Measurements from ENCODE around the gene GIMAP5. TPM values are rescaled to one million over a fixed set of nuclear protein-coding genes. Genes with fewer than 3 reads are reported as not detected.

GIMAP5 gene
- 7.7 TPM for polyA plus RNA-seq (ENCODE audit: insufficient read length)

DNA sequence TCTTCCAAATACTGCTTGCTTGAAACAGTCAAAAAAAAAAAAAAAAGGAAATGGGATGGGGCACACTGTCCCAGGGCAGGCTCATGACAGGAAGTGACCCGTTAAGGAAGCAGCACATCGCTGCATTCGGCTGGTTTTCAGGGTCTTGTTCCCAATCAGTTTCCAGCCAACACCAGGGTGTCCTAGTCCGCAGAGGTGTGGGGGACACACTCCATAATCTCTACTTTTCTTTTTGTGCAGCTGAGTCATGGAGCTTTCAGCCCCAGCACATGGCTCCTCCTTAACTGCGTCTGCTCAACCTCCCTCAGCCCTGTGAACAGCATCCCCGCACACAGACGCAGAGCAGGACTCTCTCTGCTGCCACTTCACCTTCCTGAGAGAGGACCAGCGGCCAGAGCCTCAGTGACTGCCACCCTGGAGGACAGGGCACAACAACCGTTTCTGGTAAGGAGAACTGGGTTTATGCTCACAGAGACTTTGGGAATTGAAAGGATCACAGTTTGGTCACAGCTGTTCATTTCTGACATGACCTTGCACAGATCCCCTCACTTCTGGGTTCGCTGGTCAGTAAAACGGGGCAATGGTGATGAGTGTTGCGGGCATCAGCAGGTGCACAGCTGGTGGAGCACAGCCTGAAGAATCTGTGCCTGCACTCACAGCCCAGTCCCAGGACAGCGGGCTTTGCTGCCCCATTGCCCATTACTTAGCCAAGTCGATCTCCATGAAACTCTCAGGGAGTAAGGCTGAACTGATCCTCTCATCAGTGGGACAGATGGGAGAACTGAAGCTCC is at the start of gene GIMAP5:
Gene GIMAP5, plus strand, starts transcription at position 154 of the 791 bp plus-strand sequence. CDS start 3,467 bp downstream, outside the sequence.
- DNase-seq (ENCODE audit: low read depth), result no peak

DNA sequence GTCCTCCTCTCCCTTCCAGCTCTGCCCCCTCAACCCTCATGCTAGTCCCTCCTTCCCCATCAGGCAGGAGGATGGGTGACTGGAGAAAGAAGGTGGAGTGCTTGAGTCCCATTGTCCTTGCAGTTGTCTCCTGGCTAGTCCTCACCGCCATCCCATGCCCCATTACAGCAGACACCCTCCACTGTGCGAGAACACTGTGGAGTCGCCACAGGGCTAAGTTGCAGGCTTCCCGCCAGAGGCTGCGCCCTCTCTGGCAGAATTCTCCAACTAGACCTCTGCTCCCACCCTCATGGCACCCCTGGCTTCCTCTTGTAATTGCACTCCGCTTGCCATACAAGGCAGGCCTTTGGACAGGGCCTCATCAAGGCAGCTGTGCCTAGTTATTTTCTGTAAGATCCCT is 48.6 kb upstream of the GIMAP5 start:
- no peak for DNase-seq (ENCODE audit: low read depth)

DNA sequence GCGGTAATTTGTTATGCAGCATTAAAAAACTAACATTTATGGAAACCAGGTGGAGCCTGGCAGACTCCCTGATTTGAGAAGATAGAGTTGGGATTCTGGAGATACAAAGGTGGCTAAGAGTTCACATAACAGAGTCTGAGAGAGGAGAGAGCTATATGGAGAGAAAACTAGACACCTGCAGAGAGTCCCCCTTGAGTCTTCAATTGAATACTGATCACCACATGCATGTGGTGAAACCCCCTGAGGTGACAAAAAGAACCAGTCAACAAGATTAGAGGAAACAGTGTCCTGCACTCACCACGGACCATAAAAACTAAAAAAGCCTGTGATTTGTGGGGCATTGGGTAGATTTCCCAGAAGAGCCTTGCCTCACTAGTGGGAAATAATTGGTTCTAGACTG is 41.6 kb upstream of the GIMAP5 start:
- no peak for DNase-seq (ENCODE audit: low read depth)

DNA sequence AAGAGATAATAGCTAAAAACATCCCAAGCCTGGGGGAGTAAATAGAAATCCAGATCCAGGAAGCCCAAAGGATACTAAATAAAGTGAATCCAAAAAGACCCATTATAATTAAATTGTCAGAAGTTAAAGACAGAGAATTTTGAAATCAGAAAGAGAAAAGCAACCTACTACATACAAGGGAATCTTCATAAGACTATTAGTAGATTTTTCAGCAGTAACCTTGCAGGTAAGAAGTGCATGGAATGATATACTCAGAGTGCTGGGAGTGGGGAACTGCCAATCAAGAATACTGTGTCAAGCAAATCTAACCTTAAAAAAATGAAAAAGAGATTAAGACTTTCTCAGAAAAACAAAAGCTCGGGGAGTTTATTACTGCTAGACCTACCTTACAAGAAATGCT is 34.0 kb upstream of the GIMAP5 start:
- DNase-seq (ENCODE audit: low read depth), result no peak

DNA sequence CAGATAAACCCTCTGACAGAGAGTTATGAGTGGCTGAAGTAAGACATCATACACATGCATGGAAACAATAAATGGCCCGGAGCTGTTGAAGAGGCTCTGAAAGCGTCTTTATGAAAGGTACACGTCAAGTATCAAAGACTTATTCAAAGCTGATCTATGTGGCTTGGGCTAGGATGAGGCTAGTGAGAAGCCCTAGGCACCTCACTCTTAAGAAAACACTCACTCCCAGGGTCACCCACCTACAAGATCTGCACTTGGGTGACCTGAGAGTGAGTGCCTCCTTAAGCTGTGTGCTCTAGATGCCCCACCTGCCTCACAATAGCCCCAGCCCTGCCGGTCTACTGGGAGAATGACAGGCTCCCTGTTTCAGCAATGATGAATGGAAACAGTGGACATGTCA is 21.9 kb upstream of the GIMAP5 start:
- DNase-seq (ENCODE audit: low read depth), result no peak

DNA sequence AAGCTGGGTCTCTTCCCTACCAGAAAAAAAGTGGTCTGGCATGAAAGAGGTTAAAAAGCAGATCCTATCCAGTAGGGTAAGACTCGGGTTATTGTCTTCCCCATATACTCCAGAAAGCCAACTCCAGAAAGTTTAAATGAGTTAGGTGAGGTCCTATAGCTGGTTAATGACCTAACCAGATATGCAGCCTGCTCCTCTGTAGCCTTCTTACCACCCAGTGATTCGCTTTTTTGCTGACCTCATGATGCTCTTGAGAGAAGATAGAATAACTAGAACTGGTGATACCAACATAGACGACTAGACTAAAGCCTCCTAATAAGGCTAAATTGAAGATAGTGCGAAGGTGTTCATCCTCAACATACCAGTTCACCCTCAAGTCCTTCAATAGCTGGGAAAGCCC is 21.5 kb upstream of the GIMAP5 start:
- DNase-seq (ENCODE audit: low read depth), result no peak

DNA sequence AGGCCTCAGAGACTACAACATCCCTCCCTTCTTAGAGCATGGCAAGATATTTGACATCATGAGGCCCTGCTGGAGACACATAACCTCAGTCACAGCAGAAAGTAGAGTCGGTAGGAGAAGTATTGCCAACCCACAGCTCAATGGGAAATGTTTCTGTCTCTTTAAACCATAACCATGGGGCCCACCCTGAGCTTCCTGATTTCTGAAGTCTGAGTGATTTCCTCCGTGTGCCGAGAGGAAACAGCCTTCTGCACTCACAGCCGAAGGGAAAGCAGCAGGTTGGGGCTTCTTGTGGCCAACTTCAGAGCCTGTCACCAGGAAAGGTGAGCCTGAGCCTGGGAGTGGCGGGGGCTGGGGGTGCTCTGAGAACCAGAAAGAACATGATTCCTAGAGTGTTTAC is 20.9 kb upstream of the GIMAP5 start, which contains the start of gene GIMAP1:
Gene GIMAP1, plus strand, starts transcription at position 246 of the 400 bp plus-strand sequence. CDS start 2,435 bp downstream, outside the sequence.
- no peak for DNase-seq (ENCODE audit: low read depth)

DNA sequence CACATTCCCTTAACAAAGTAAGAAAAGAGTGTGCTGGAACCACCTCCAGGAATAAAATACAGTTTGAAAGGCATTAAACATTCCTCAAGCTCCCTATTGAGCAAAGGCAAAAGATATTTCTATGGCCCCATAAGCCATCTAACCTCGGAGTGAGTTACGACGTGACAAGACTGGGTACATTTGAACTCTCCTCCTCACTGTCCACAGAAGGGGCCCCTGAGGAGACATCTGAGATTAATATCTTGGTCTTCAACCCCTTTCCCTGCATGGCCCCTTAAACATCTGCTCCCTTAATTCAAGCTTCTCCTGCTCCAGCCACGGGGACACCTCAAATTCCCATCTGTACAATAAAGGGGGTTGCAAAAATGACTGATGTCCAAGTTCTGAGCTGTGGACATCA is 20.3 kb upstream of the GIMAP5 start:
- no peak for DNase-seq (ENCODE audit: low read depth)

DNA sequence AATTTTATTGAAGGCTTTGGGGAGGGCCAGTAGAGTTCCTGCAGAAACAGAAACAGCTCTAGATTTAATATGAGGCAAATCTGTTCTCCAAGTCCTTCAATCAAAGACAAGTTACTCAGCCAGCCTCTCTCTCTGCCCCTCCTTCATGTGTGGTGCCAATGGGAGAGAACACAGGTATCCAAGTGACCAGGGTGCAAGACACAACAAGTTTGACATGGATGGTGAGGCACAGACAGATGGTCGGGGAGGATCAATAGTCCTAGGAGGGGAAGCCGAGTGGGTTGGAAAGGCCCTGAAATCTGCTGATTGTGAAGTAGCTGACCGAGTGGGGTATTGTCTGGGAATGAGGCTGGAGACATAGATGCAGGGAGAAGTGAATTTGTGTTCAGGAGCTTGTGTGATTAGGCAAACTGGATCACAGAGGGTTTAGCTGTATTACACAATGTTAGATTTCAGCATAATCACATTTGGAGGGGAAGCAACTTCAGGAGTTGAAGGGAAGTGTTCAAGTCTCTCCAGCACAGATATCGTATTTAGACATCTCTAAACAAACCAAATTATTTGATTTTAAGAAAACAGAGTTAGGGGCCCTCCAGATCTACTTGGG is 19.3 kb upstream of the GIMAP5 start:
- no peak for DNase-seq (ENCODE audit: low read depth)

DNA sequence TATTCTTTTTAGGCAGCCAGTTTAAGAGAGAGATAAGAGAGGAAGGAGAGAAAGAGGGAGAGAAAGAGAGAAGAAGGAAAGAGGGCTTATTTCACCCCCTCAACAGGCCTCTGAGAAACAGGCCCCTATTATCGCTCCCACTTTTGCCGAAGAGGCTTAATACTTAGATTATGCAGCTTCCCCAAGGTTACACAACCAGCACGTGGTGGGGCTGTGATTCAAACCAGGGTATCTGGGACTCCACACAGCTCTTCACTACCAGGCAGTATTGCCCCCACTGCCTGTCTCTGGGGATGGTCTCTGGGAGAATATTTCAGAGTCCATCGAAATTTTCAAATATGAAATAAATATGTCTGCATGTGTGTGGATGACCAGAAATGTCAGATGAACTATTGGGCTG is 17.8 kb upstream of the GIMAP5 start:
- DNase-seq (ENCODE audit: low read depth), result no peak

DNA sequence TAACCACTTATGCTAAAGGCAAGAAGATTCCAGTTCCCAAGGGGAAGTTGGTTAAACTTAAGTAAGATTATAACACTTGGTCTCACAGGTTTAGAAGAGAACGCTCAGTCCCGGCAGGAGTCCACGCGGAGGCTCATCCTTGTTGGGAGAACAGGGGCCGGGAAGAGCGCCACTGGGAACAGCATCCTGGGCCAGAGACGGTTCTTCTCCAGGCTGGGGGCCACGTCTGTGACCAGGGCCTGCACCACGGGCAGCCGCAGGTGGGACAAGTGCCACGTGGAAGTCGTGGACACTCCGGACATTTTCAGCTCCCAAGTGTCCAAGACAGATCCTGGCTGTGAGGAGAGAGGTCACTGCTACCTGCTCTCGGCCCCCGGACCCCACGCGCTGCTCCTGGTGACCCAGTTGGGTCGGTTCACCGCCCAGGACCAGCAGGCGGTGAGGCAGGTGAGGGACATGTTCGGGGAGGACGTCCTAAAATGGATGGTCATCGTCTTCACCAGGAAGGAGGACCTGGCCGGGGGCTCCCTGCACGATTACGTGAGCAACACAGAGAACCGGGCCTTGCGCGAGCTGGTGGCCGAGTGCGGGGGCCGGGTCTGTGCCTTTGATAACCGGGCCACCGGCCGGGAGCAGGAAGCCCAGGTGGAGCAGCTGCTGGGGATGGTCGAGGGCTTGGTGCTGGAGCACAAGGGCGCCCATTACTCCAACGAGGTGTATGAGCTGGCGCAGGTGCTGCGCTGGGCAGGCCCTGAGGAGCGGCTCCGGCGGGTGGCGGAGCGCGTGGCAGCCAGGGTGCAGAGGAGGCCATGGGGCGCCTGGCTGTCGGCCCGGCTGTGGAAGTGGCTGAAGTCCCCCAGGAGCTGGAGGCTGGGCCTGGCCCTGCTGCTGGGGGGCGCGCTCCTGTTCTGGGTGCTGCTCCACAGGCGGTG is 17.0 kb upstream of the GIMAP5 start:
- DNase-seq (ENCODE audit: low read depth), result no peak

DNA sequence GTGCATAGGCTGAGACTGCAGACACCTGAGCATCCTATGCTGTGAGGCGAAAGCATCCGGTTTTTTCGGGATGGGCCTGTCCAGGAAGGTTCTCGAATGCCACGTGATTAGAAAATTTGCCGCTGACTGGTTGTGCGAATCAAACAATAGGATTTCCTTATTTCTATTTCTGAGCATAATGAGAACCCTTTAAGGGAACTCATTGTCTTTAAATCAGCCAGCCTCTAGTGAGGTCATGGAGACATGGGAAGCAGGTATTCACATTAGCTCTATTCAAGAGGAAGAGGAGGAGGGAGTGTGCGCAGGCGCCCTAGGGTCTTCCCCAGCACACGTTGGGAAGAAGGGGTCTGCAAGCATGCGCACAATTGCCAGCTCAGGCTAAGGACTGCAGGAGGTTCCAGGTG is 15.2 kb upstream of the GIMAP5 start:
- no peak for DNase-seq (ENCODE audit: low read depth)

DNA sequence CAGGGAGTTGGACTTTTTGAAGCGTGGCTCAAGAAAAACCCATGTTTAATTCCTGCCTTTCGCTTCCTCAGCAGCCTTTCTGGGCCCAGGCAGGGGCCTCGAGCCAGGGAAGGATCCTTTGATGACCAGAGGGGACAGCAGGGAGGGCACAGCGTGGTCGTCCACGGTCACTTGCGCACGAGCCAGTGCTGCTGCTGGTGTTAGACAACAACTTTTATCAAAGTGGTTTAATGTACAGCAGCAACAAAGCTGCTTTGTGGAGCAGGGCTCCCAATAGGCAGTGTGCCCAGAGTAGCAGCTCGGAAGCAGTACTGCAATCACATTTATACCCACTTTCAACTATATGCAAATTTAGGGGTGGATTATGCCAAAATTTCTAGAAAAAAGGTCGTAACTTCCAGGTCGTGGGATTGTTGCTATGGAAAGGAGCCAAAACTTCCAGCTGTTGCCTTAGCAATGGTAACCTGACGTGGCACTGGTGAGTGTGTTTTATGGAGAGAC is 14.7 kb upstream of the GIMAP5 start:
- no peak for DNase-seq (ENCODE audit: low read depth)

DNA sequence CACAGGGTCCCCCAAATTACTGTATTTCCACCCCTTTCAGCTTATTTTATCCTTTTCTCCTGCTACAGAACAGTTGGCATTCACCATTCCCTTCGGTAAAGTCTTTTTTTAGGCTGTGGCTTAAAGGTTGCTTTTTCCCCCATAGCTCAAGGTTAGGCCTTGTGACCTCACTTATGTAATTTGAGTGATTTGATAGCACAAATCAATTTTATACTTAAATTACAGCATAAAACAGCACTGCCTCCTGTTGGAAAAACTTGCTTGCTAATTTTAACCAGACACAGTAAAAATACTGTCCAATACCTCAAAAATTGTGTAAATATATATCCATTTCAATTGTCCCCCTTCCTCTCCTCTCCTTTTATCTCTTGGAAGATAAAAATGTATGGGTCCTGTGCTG is 13.8 kb upstream of the GIMAP5 start:
- DNase-seq (ENCODE audit: low read depth), result no peak

DNA sequence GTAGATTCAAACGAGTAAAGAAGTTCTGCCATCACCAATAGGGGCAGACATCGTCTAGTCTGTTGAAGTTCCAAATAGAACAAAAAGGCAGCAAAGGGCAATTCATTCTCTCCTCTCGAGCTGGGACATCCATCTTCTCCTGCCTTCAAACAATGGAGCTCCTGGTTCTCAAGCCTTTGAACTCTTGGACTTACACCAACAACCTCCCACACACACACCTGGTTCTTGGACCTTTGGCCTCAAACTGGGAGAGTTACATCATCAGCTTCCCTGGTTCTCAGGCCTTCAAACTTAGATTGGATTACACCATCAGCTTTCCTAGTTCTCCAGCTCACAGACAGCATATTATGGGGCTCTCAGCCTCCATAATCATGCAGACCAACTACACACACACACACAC is 9.8 kb upstream of the GIMAP5 start:
- no peak for DNase-seq (ENCODE audit: low read depth)

DNA sequence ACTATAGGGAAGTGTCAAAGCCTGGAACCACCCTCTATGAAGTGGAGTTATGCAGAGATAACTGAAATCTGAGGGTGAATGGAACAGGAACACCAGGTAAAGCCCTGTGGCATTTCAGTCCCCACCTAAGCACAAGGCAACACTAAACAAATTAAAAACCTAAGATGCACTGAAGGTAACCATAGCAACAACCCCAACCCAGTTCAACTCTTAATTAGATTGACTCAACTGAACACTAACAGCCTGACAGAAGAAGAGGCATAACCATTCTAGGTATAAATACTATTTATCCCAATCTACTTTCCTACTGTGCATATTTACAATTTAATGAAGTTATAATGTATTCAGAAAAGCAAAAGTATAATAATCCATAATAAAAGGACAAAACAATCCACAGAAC is 9.2 kb upstream of the GIMAP5 start:
- no peak for DNase-seq (ENCODE audit: low read depth)

DNA sequence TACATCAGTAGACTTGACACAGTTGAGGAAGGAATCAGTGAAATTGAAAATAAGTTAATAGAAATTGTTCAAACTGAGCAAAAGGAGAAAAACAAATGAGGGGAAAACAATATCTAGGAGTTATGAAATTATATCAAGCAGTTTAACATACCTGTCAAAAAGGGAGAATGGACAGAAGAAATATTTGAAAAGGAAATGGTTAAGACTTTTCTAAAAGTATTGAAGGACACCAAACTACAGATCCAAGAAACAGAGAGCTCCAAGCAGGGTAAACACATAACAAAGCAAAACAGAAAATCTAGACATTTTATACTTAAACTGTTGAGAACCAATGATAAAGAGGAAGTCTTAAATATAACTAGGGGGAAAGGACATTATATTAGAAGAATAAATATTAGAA is 8.6 kb upstream of the GIMAP5 start:
- no peak for DNase-seq (ENCODE audit: low read depth)

DNA sequence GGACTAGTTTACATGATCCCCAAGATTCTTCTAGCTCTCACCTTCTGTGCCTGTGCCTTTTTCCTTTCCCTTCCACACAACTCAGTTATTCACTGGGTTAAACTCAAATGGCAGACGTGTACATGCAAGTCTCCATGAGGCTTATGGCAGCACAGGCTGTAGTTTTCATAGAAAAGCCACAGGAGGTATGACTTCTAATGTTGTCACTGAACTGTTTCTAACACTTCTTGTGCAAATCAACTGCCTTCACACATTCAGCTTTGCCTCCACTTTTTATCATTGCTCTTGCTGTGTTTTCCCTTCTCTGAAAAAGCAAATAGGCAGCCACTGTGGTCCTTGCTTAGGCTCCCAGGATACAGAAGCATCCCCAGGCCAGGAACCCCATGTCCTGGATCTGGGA is 5.3 kb upstream of the GIMAP5 start:
- no peak for DNase-seq (ENCODE audit: low read depth)

DNA sequence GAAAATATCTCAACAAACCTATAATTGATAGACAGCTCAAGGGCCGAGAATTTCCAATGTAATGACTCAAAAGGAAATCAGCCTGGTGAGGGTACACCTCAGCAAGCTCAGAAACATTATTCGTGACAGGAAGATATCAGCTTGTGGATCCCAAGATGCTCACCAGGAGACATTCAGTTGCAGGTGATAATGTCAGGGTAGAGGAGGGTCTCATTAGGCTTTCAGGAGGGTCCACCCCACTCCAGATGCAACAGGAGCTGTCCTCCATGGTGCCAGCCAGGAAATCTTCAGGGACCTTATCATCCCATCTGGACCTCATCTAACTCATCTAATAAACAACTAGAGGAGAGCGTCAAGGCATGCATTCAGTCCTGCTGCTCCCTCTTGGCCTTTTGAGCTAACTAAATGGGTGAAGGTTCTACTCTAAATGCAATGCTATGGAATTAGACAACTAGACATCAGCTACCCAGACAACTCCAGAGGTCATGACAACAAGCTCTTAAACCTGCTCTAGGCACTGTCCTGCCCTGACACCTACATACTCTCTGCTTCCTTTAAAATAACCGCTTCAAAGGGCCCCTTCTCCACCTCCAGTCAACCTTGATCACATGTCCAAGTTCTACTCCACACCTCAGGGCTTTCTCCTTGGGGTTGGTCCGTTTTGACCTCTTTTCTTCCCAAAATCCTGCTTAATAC is 4.3 kb upstream of the GIMAP5 start:
- DNase-seq (ENCODE audit: low read depth), result no peak

DNA sequence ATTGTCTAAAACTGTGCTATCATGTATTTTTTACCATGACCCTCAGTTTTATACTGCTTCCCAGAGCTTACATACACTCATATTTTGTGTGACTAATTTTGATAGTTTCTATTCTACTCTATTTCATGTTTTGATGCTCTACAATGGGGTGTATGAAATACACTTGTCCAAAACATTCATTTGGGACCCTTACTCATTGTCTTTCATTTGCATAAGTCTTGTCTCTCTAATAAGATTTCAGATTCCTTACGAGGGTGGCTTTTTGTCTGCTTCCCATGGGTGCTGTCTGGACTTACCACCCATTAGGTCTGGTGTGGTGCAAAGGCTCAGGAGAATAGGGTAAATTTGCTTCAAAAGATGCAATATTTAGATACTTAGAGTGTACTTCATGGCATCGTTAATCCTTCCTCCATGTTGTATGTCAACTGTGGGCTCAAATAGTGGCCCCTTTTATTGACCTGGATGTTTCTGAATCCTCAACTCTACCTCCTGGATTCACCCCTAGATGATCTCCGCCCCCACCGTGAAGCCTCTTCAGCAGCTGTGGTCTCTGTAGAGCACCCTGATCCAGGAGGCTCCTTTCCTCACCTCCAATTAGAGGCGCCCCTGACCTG is 3.6 kb upstream of the GIMAP5 start:
- DNase-seq (ENCODE audit: low read depth), result no peak

DNA sequence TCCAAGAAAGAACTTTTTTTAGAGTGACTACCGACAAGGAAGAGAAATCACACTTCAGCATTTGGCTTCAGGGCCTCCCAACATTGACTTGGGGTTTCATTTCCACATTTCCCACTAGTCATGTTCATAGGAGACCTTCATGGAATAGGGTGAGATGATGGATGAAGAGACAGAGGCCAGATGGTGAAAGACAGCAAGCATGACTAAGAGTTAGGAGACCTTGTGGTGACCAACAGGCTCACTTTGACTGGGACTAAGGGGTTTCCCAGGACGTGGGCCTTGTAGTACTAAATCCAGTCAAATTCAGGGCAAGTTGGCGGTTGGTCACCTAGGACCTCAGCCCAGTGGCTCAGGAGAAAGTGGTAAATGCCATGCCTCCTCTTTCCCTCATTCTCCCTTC is 3.0 kb upstream of the GIMAP5 start:
- DNase-seq (ENCODE audit: low read depth), result no peak
